DMS114 treated with DMSO at 0.1 percent for 48 hours (cell line): ENCODE measurements around the gene IL4.

Experiments
- DNase-seq: peaks from one replicate; lab custom pipeline; 2025; ENCODE audit not compliant: unreplicated experiment; lab: John Stamatoyannopoulos, UW

Gene IL4

DNA sequence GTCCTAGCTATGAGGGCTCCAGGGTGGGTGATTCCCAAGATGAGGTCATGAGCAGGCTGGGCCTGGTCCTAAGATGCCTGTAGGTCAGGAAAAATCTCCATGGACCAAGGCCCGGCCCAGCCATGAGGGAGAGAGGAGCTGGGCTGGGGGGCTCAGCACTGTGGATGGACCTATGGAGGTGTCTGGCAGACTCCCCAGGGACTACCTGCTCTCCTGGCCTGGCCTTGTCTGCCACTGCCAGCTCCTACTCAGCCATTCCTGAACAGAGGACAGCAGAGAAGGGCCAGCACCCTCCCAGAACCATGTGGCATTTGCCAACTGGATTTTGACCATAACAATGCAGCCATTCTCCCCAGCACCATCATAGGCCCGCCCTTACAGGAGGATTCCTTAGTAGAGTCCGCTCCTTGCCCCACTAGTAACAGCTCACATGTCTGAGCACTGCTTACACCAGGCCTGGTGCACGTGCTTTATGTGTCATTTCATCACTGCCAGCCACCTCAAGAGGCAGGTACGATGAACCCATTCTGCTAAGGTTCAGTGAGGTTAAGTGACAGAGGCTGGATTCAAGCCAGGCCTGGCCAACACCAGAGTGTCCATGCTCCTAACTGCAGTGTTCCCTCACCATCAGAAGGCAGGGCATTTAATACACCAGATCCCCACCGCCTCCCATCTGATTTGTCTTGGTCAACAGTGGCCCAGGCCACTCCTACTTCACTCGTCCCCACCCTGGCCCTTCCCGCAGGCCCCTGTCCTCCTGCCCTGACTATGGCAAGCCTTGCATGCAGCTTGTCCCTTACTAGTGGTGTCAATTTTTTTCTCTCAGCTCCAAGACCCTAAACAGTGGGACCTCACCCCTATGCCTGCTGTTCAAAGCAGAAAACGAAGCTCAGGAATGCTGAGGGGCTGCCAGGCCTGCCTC, 15.1 kb upstream of the IL4 start:
- no peak for DNase-seq

DNA sequence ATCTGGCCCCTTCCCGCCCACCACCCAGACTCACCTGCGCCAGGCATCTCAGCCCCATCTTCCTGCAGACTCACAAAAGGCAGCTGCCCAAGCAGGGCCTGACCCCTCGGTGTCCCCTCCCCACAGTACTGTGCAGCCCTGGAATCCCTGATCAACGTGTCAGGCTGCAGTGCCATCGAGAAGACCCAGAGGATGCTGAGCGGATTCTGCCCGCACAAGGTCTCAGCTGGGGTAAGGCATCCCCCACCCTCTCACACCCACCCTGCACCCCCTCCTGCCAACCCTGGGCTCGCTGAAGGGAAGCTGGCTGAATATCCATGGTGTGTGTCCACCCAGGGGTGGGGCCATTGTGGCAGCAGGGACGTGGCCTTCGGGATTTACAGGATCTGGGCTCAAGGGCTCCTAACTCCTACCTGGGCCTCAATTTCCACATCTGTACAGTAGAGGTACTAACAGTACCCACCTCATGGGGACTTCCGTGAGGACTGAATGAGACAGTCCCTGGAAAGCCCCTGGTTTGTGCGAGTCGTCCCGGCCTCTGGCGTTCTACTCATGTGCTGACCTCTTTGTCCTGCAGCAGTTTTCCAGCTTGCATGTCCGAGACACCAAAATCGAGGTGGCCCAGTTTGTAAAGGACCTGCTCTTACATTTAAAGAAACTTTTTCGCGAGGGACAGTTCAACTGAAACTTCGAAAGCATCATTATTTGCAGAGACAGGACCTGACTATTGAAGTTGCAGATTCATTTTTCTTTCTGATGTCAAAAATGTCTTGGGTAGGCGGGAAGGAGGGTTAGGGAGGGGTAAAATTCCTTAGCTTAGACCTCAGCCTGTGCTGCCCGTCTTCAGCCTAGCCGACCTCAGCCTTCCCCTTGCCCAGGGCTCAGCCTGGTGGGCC, 13.9 kb upstream of the IL4 start:
- no peak for DNase-seq

DNA sequence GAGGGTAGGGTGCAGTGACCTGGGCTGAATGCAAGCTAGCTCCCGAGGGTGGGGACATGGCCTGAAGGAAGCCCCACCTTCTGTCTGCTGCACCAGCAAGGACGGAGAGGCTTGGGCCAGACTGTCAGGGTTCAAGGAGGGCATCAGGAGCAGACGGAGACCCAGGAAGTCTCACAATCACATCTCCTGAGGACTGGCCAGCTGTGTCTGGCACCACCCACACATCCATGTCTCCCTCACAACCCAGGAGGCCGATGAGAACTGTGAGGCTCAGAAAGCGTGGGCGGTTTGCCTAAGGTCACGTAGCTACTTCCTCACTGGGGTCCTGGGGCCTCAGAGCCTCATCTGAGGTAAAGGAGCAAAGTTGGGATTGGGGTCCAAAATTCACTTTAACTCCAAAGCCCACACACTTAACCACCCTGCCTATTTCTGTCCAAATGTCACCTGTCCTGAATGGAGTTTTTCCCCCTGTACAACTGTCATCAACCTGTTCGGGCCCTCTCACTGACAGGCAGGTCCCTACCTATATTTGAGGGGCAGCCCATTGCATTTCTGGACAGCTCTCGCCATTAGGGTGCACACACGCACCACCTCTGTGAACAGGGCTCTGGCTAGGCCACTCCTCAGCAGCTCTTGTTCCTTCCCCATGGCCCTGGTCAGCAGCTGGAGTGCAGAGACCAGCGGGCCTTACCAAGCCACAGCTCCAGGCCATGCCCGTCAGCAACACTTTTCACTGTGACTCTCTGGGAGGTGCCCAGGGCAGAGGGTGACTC, 12.4 kb upstream of the IL4 start:
- DNase-seq: no peak

DNA sequence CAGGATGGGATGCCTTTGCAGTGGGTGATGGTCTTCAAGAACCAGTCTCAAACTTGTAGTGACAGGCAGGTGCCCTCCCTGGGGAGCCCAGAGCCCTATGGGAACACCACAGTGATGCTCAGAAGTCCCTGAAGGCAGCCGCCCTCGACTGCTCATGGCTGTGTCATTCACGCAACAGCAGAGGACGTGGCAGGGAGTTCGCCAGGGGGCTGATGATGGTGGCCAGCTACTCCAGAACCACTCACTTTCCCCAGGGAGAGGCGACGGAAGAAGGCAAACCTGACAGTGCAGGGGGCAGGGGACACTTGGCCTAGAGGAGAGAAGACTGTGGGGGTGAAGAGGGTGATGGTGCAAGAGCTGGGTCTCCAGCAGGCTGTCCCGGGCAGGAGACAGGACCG, 11.8 kb upstream of the IL4 start:
- DNase-seq: no peak

DNA sequence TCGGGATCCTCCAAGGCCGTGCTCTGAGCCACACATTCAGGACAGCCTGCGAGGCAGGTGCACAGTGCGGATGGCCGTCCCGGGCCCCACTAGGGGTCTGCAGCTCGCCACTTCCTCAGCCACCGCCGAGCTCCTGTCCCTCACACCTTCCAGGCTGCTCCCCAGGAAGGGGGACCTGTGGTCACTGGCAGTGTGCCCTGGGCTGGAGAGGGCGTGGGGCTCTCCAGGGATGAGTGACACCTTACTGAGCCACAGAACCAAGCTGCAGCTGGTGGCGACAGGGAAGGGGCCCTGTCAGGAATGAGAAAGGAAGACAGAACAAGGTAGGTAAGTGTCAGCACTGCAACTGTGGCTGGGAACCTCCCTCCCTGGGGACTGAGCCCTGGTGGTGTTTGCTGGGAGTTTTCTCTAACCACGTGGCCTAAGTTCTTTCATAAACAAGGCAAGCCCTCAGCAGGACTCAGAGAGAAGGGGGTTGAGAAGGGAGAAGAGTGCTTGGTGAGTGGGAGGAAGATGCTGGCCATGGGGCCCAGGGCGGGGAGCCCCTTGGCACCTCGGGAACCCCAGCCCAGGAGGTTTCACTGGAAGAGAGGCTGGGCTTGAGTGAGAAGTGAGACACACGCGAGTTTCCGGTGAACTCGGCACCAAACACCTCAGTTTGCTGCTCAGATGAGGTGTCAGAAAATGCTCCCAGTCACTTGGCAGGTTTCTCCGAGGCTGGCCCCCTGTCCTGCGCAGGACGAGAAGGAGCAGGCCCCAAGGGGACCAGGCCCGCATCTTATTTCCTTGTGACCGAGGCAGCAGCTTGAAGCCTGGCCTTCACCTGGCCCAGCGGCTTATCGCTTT, 10.6 kb upstream of the IL4 start:
- DNase-seq: no peak

- no peak for DNase-seq
These were observed 9.8 kb upstream of the IL4 start for GRCh38 chr5:132663771-132664695.

GRCh38 chr5:132664696-132665209, 9.0 kb upstream of the IL4 start:
- no peak for DNase-seq

- no peak for DNase-seq
These were observed 8.2 kb upstream of the IL4 start for GRCh38 chr5:132665574-132666080.

GRCh38 chr5:132666310-132667123, 7.3 kb upstream of the IL4 start:
- DNase-seq: no peak

DNA sequence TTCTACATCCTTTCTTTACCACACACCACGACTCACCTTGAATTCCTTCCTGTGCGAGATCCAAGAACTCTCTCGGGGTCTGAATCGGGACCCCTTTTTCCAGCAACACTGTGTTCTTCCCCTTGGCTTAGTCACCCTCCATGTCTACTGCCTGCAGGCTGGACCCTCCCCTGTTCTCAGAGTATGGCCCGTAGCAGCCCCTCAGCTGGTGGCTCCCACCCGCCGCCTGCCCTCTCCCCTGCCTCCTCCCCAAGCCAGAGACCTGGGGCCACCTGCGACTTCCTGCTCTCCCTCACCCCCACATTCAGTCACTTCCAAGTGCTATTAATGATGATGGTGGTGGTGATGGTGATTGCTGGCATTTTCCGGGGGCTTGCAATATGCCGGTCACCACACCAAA, 6.5 kb upstream of the IL4 start:
- DNase-seq: no peak

DNA sequence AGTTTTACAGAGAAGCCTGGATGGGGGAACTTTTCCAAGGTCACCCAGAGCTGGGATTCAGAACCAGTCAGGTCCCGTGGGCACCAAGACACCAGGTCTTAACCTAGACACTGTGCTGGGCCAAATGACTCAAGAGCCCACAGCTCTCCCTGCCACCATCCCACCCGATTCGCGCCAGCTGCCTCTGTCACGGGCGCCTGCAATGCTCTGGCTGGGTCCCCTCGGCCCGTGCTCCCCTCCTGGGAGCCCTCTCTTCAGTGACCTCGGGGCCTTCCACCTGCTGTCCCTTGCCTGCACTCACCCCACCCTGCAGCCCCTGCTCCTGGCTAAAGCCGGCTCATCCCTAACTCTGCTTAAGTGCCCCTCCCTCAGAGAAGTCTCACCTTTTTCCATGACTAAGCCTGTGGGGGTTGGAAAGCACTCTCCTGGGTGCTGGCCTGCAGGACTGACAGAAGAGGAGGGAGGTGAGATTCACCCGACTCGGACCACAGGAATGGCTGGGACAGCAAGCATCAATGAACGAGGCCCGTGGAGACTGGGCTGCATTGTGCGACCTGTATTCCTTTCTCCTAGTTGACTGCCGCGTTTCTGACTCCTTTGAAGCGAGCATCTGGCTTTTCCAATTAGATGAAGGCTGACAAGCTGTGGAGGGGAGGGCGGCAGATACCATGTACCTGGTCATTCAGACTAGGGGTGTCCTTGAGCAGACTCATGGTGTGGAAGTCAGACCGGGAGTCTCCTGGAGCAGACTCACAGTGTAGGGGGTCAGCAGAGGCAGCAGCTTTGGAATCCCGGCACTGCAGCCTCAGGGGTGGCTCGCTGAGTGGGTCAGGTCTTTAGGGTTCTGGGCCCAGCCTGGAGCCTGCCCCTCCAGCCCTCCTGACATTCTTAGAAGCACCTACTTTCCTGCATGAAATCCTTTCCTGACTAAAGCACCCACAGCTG, 5.8 kb upstream of the IL4 start:
- no peak for DNase-seq

- no peak for DNase-seq
These were observed 4.9 kb upstream of the IL4 start for GRCh38 chr5:132668706-132669454.

GRCh38 chr5:132669455-132669820, 4.4 kb upstream of the IL4 start:
- DNase-seq: no peak

GRCh38 chr5:132669966-132670882, 3.6 kb upstream of the IL4 start:
- DNase-seq: no peak

- DNase-seq: no peak
These were observed 2.8 kb upstream of the IL4 start for GRCh38 chr5:132671000-132671399.
